Small intestine (tissue), 7 donors: ENCODE results near the gene CAMK2B. TPM values are rescaled to one million over a fixed set of nuclear protein-coding genes. Genes with fewer than 3 reads are reported as not detected.

Experiments used
- DNase-seq, 2 donors: peaks; one replicate each; pipeline versions ENCODE4 v3.0.0 to v3.0.0-alpha.2; 2013
- FAIRE-seq: peaks from 2 replicates; lab custom pipeline; 2012; peaks lifted over from hg19 to GRCh38; lab: Jason Lieb, UNC
- H3K27ac ChIP-seq, 3 donors: one replicate each; pipeline ENCODE4 v1.5.1; 2013; ENCODE audit warnings: low read length in 2 of 3, mild to moderate bottlenecking in 2 of 3, control low read depth in 1 of 3, inconsistent platforms in 1 of 3, low read depth in 1 of 3, moderate library complexity in 1 of 3
- H3K27me3 ChIP-seq, 3 donors: one replicate each; pipeline ENCODE4 v1.6.1; 2013; ENCODE audit warnings: low read length in 3 of 3, inconsistent platforms in 1 of 3; ENCODE audit not compliant: control insufficient read depth in 3 of 3, insufficient read depth in 3 of 3
- H3K36me3 ChIP-seq, 3 donors: one replicate each; pipeline ENCODE4 v1.6.1; 2013; ENCODE audit warnings: low read length in 3 of 3, inconsistent platforms in 1 of 3, low read depth in 1 of 3, mild to moderate bottlenecking in 1 of 3, moderate library complexity in 1 of 3; ENCODE audit not compliant: control insufficient read depth in 3 of 3, insufficient read depth in 2 of 3
- H3K4me1 ChIP-seq, 3 donors: one replicate each; pipeline ENCODE4 v1.6.1; 2013; ENCODE audit warnings: low read length in 2 of 3, inconsistent platforms in 1 of 3, low read depth in 1 of 3, mild to moderate bottlenecking in 1 of 3, moderate library complexity in 1 of 3; ENCODE audit not compliant: control insufficient read depth in 3 of 3, insufficient read depth in 2 of 3
- H3K4me3 ChIP-seq, 3 donors: one replicate each; pipeline ENCODE4 v1.5.1; 2013; ENCODE audit warnings: low read length in 3 of 3, control low read depth in 1 of 3, inconsistent platforms in 1 of 3, low read depth in 1 of 3, mild to moderate bottlenecking in 1 of 3, moderate library complexity in 1 of 3
- H3K9me3 ChIP-seq, 2 donors: one replicate each; pipeline ENCODE4 v1.6.1; 2013; ENCODE audit warnings: low read depth in 1 of 2, low read length in 1 of 2; ENCODE audit not compliant: control insufficient read depth in 2 of 2, insufficient read depth in 1 of 2
- WGBS, 3 donors: extraction: QIAGEN DNeasy Blood & Tissue Kit; methylation state at CpG; one replicate each; pipeline ENCODE4 v1.1.7; 2013; 5-methylcytosine and 5-hydroxymethylcytosine counted together
- polyA plus RNA-seq, 4 donors: library from polyadenylated mRNA; stranded (reverse) in 3 of 4; unstranded in 1 of 4; fragments of 200-250 nt in 3 of 4; fragments of 120-200 nt in 1 of 4; gene quantifications; one replicate each; pipeline versions ENCODE4 v1.2.1 to v1.2.3, GENCODE V29; 2013
- donor health status: healthy with polysubstance abuse.
- donor health status: control.
- donor health status: control.
- donor health status: Bipolar disorder and iron deficiency.
- donor health status: healthy.

The CAMK2B gene
- polyA plus RNA-seq, 4 donors: 1.3 to 1.8 (median 1.5) TPM

GRCh38 chr7:44278451-44279161 is 46.8 kb downstream of the CAMK2B start:
- Histone ChIP-seq H3K36me3 (no peaks in the 10 kb centered on the region), H3K27me3 (peaks cover 0 to 7% (median 0%) of the 10 kb centered on the region in 3 donors), H3K4me1 (no peaks in the 10 kb centered on the region), H3K9me3 (no peaks in the 10 kb centered on the region), H3K27ac (no peak overlapping the region), H3K4me3 (no peak overlapping the region)
- DNase-seq: no peak
- WGBS, 3 donors: 77 to 86% (median 81%) methylated on average over 9 of the region's 9 CpGs
- no peak for FAIRE-seq

- Histone ChIP-seq H3K4me3 (no peak overlapping the region), H3K4me1 (no peaks in the 10 kb centered on the region), H3K9me3 (no peaks in the 10 kb centered on the region), H3K27ac (no peak overlapping the region), H3K27me3 (peaks cover 0 to 8% (median 0%) of the 10 kb centered on the region in 3 donors), H3K36me3 (no peaks in the 10 kb centered on the region)
- FAIRE-seq (no peak), DNase-seq (no peak)
- 65 to 73% (median 72%) methylated on average over 8 of the region's 8 CpGs for WGBS, 3 donors
Measured at GRCh38 chr7:44277851-44278250, 47.5 kb downstream of the CAMK2B start.

- Histone ChIP-seq H3K36me3 (no peaks in the 10 kb centered on the region), H3K4me1 (no peaks in the 10 kb centered on the region), H3K9me3 (no peaks in the 10 kb centered on the region), H3K4me3 (no peak overlapping the region), H3K27me3 (peaks cover 0 to 9% (median 0%) of the 10 kb centered on the region in 3 donors), H3K27ac (no peak overlapping the region)
- DNase-seq (no peak), FAIRE-seq (no peak)
- WGBS, 3 donors: 87 to 94% (median 89%) methylated on average over 11 of the region's 11 CpGs
Measured at GRCh38 chr7:44277391-44277790, 48.0 kb downstream of the CAMK2B start.

- H3K4me1 ChIP-seq: no peaks in the 10 kb centered on the region
- DNase-seq (no peak), FAIRE-seq (no peak)
- WGBS, 3 donors: 83 to 88% (median 87%) methylated on average over 20 of the region's 20 CpGs
- peaks cover 0 to 9% (median 0%) of the 10 kb centered on the region in 3 donors for H3K27me3 ChIP-seq
- no peak overlapping the region for H3K27ac ChIP-seq
- H3K9me3 ChIP-seq: no peaks in the 10 kb centered on the region
- H3K36me3 ChIP-seq: no peaks in the 10 kb centered on the region
- no peak overlapping the region for H3K4me3 ChIP-seq
Measured at GRCh38 chr7:44276571-44277221, 48.7 kb downstream of the CAMK2B start.

GRCh38 chr7:44275957-44276570 is 49.3 kb downstream of the CAMK2B start:
- Histone ChIP-seq H3K4me1 (no peaks in the 10 kb centered on the region), H3K27ac (no peak overlapping the region), H3K36me3 (no peaks in the 10 kb centered on the region), H3K27me3 (peaks cover 0 to 9% (median 0%) of the 10 kb centered on the region in 3 donors), H3K9me3 (no peaks in the 10 kb centered on the region), H3K4me3 (no peak overlapping the region)
- peak in 1 of 2 donors; percentile 23 for DNase-seq
- WGBS, 3 donors: 21 to 29% (median 23%) methylated on average over 14 to 17 of the region's 17 CpGs
- no peak for FAIRE-seq

- no peak overlapping the region for H3K4me3 ChIP-seq
- H3K4me1 ChIP-seq: no peaks in the 10 kb centered on the region
- H3K27me3 ChIP-seq: peaks cover 0 to 9% (median 0%) of the 10 kb centered on the region in 3 donors
- WGBS, 3 donors: 60 to 81% (median 65%) methylated on average over 7 of the region's 7 CpGs
- H3K27ac ChIP-seq: no peak overlapping the region
- no peak for FAIRE-seq
- no peak for DNase-seq
- H3K9me3 ChIP-seq: no peaks in the 10 kb centered on the region
- H3K36me3 ChIP-seq: no peaks in the 10 kb centered on the region
Measured at GRCh38 chr7:44275146-44275545, 50.2 kb downstream of the CAMK2B start.

- no peak overlapping the region for H3K4me3 ChIP-seq
- DNase-seq (no peak), FAIRE-seq (no peak)
- no peaks in the 10 kb centered on the region for H3K4me1 ChIP-seq
- no peaks in the 10 kb centered on the region for H3K36me3 ChIP-seq
- peaks cover 0 to 9% (median 0%) of the 10 kb centered on the region in 3 donors for H3K27me3 ChIP-seq
- no peaks in the 10 kb centered on the region for H3K9me3 ChIP-seq
- H3K27ac ChIP-seq: no peak overlapping the region
- 84 to 91% (median 87%) methylated on average over 3 of the region's 3 CpGs for WGBS, 3 donors
Measured at GRCh38 chr7:44274623-44274975, 50.8 kb downstream of the CAMK2B start.

GRCh38 chr7:44273681-44274622 is 51.4 kb downstream of the CAMK2B start:
- Histone ChIP-seq H3K4me3 (no peak overlapping the region), H3K4me1 (no peaks in the 10 kb centered on the region), H3K36me3 (no peaks in the 10 kb centered on the region), H3K27me3 (peaks cover 0 to 9% (median 0%) of the 10 kb centered on the region in 3 donors), H3K9me3 (no peaks in the 10 kb centered on the region), H3K27ac (no peak overlapping the region)
- 73 to 79% (median 76%) methylated on average over 22 of the region's 22 CpGs for WGBS, 3 donors
- DNase-seq: no peak
- no peak for FAIRE-seq
